C4-2B (cell line): ENCODE measurements around the gene TAOK2.

Source experiments
- ZFX ChIP-seq: fragments of 450-650 bp; IDR thresholded peaks from 2 replicates; pipeline ENCODE4 v1.6.1; 2017
- TF ChIP-seq, protein P1 (sequence below): fragments of 450-650 bp; conservative IDR thresholded peaks from 2 replicates; pipeline ENCODE4 v1.5.1; 2017; ENCODE audit warnings: mild to moderate bottlenecking

DNA sequence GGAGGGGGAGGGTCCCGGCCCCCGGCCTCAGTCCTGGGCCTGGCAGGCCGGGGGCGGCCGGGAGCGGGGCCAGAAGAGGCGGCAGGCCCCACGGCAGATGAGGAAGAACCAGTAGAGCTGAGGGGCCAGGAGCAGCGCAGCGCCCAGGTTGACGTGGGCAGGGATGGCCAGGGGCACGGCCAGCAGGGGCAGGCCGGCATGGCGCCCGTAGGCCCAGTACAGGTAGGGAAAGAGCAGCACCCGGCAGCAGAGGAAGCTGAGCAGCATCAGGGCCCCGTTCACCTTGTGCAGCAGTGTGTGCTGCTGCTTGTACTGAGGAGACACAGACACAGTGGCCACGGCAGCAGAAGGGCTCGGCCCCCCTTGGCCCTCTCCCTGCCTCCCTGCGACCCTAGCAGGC lies 51.5 kb downstream of the TAOK2 start:
- TF ChIP-seq, protein P1, sequence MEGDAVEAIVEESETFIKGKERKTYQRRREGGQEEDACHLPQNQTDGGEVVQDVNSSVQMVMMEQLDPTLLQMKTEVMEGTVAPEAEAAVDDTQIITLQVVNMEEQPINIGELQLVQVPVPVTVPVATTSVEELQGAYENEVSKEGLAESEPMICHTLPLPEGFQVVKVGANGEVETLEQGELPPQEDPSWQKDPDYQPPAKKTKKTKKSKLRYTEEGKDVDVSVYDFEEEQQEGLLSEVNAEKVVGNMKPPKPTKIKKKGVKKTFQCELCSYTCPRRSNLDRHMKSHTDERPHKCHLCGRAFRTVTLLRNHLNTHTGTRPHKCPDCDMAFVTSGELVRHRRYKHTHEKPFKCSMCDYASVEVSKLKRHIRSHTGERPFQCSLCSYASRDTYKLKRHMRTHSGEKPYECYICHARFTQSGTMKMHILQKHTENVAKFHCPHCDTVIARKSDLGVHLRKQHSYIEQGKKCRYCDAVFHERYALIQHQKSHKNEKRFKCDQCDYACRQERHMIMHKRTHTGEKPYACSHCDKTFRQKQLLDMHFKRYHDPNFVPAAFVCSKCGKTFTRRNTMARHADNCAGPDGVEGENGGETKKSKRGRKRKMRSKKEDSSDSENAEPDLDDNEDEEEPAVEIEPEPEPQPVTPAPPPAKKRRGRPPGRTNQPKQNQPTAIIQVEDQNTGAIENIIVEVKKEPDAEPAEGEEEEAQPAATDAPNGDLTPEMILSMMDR = no peak
- TF ChIP-seq ZFX = no peak
